Liver (tissue), 9 donors: ENCODE results near the gene WLS. TPM values are rescaled to one million over a fixed set of nuclear protein-coding genes. Genes with fewer than 3 reads are reported as not detected.

Experiments used
- DNase-seq: peaks from one replicate; pipeline ENCODE4 v3.0.0-alpha.2; 2017; ENCODE audit warnings: low spot score
- H3K27ac ChIP-seq, 2 donors: one replicate each; pipeline ENCODE4 v1.7.0; 2013; ENCODE audit warnings: inconsistent platforms in 2 of 2, low read length in 2 of 2, control low read depth in 1 of 2, low read depth in 1 of 2, mild to moderate bottlenecking in 1 of 2
- H3K27me3 ChIP-seq, 4 donors: one replicate each; pipeline versions ENCODE4 v1.6.1 to v1.7.0; 2013; ENCODE audit warnings: low read length in 3 of 4, inconsistent platforms in 1 of 4, mild to moderate bottlenecking in 1 of 4, moderate library complexity in 1 of 4; ENCODE audit not compliant: control insufficient read depth in 4 of 4, insufficient read depth in 4 of 4
- H3K36me3 ChIP-seq, 4 donors: one replicate each; pipeline versions ENCODE4 v1.6.1 to v1.7.0; 2013; ENCODE audit warnings: low read length in 3 of 4, mild to moderate bottlenecking in 3 of 4, low read depth in 1 of 4, moderate library complexity in 1 of 4; ENCODE audit not compliant: control insufficient read depth in 4 of 4, insufficient read depth in 3 of 4
- H3K4me1 ChIP-seq, 4 donors: one replicate each; pipeline versions ENCODE4 v1.6.1 to v1.7.0; 2013; ENCODE audit warnings: low read length in 3 of 4, mild to moderate bottlenecking in 3 of 4, moderate library complexity in 1 of 4; ENCODE audit not compliant: control insufficient read depth in 4 of 4, insufficient read depth in 4 of 4
- H3K4me3 ChIP-seq, 3 donors: one replicate each; pipeline versions ENCODE4 v1.6.1 to v1.7.0; 2013; ENCODE audit warnings: low read length in 3 of 3, control low read depth in 1 of 3, low read depth in 1 of 3, mild to moderate bottlenecking in 1 of 3
- H3K9ac ChIP-seq, 2 donors: one replicate each; pipeline ENCODE4 v1.7.0; 2013; ENCODE audit warnings: low read length in 2 of 2, mild to moderate bottlenecking in 2 of 2, moderate library complexity in 2 of 2, control low read depth in 1 of 2, low read depth in 1 of 2
- H3K9me3 ChIP-seq, 4 donors: one replicate each; pipeline versions ENCODE4 v1.6.1 to v1.7.0; 2013; ENCODE audit warnings: low read length in 3 of 4; ENCODE audit not compliant: control insufficient read depth in 4 of 4
- CTCF ChIP-seq: fragments of 150-350 bp; IDR thresholded peaks from 2 replicates; pipeline ENCODE4 v1.5.1; 2017; ENCODE audit warnings: improper control_type of control experiment, low read depth, low read length; ENCODE audit not compliant: missing input control
- EGR1 ChIP-seq, 2 donors: IDR thresholded peaks; 2 replicates each; pipeline ENCODE4 v1.6.1; 2016 to 2018; ENCODE audit warnings: antibody characterized with exemption in 2 of 2, low read depth in 2 of 2
- FOXA1 ChIP-seq: IDR thresholded peaks from 2 replicates; pipeline ENCODE4 v1.6.1; 2016; ENCODE audit warnings: antibody characterized with exemption
- FOXA2 ChIP-seq: IDR thresholded peaks from 2 replicates; pipeline ENCODE4 v1.6.1; 2016; ENCODE audit warnings: antibody characterized with exemption
- GABPA ChIP-seq, 2 donors: IDR thresholded peaks in 1 of 2; conservative IDR thresholded peaks in 1 of 2; 2 replicates each; pipeline ENCODE4 v1.6.1; 2016; ENCODE audit warnings: antibody characterized with exemption in 2 of 2, mild to moderate bottlenecking in 1 of 2, moderate library complexity in 1 of 2
- HNF4A ChIP-seq, 2 donors: conservative IDR thresholded peaks; 2 replicates each; pipeline ENCODE4 v1.6.1; 2016; ENCODE audit warnings: antibody characterized with exemption in 2 of 2, mild to moderate bottlenecking in 2 of 2
- HNF4G ChIP-seq: IDR thresholded peaks from 2 replicates; pipeline ENCODE4 v1.6.1; 2016; ENCODE audit warnings: antibody characterized with exemption
- JUND ChIP-seq, 2 donors: IDR thresholded peaks; 2 replicates each; pipeline ENCODE4 v1.6.1; 2016; ENCODE audit warnings: antibody characterized with exemption in 2 of 2
- NR2F2 ChIP-seq: IDR thresholded peaks from 2 replicates; pipeline ENCODE4 v1.6.1; 2016; ENCODE audit warnings: antibody characterized with exemption
- RXRA ChIP-seq, 2 donors: IDR thresholded peaks; 2 replicates each; pipeline ENCODE4 v1.6.1; 2017 to 2018; ENCODE audit warnings: antibody characterized with exemption in 2 of 2, mild to moderate bottlenecking in 1 of 2
- SP1 ChIP-seq: IDR thresholded peaks from 2 replicates; pipeline ENCODE4 v1.6.1; 2018; ENCODE audit warnings: antibody characterized with exemption, mild to moderate bottlenecking
- TAF1 ChIP-seq: conservative IDR thresholded peaks from 2 replicates; pipeline ENCODE4 v1.6.1; 2016; ENCODE audit warnings: antibody characterized with exemption, mild to moderate bottlenecking
- YY1 ChIP-seq: IDR thresholded peaks from 2 replicates; pipeline ENCODE4 v1.6.1; 2016; ENCODE audit warnings: antibody characterized with exemption, mild to moderate bottlenecking
- WGBS: extraction: QIAGEN DNeasy Blood & Tissue Kit; methylation state at CpG from one replicate; pipeline ENCODE4 v1.1.7; 2013; 5-methylcytosine and 5-hydroxymethylcytosine counted together
- polyA plus RNA-seq, 2 donors: library from polyadenylated mRNA; stranded (reverse) in 1 of 2; unstranded in 1 of 2; fragments of 200-250 nt in 1 of 2; fragments of >200 nt in 1 of 2; fragmentation: Nextera tagmentation in 1 of 2; extraction: Ambion mirVana in 1 of 2; gene quantifications; one replicate each; pipeline versions ENCODE4 v1.2.1 to v1.2.3, GENCODE V29; 2013 to 2015
- total RNA-seq, 2 donors: library from RNA; depleted of rRNA; stranded (reverse); fragments of >200 nt; gene quantifications; one replicate each; pipeline ENCODE4 v1.2.3, GENCODE V29; 2014
- TF ChIP-seq, protein P1 (sequence below): IDR thresholded peaks from 2 replicates; pipeline ENCODE4 v1.6.1; 2016; ENCODE audit warnings: antibody characterized with exemption
- TF ChIP-seq, protein P2 (sequence below): IDR thresholded peaks from 2 replicates; pipeline ENCODE4 v1.6.1; 2016; ENCODE audit warnings: antibody characterized with exemption
- TF ChIP-seq, protein P3 (sequence below): IDR thresholded peaks from 2 replicates; pipeline ENCODE4 v1.6.1; 2016; ENCODE audit warnings: antibody characterized with exemption
- donor health status: healthy.
- donor health status: healthy.
- donor health status: healthy.
- donor health status: healthy.
- donor health status: healthy.

WLS gene
- total and polyA plus RNA-seq, 4 donors = 3.2 to 12.5 (median 7.7) TPM

- TF ChIP-seq, protein P1, sequence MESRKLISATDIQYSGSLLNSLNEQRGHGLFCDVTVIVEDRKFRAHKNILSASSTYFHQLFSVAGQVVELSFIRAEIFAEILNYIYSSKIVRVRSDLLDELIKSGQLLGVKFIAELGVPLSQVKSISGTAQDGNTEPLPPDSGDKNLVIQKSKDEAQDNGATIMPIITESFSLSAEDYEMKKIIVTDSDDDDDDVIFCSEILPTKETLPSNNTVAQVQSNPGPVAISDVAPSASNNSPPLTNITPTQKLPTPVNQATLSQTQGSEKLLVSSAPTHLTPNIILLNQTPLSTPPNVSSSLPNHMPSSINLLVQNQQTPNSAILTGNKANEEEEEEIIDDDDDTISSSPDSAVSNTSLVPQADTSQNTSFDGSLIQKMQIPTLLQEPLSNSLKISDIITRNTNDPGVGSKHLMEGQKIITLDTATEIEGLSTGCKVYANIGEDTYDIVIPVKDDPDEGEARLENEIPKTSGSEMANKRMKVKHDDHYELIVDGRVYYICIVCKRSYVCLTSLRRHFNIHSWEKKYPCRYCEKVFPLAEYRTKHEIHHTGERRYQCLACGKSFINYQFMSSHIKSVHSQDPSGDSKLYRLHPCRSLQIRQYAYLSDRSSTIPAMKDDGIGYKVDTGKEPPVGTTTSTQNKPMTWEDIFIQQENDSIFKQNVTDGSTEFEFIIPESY = no peak
- no peak for TF ChIP-seq YY1
- TF ChIP-seq GABPA (IDR thresholded peaks at IDR 0.05 in 1 of 2, conservative IDR thresholded peaks at IDR 0.05 in 1 of 2) = no peak
- TF ChIP-seq FOXA2 = no peak
- TF ChIP-seq, protein P2, sequence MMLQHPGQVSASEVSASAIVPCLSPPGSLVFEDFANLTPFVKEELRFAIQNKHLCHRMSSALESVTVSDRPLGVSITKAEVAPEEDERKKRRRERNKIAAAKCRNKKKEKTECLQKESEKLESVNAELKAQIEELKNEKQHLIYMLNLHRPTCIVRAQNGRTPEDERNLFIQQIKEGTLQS = no peak
- no peak for TF ChIP-seq CTCF
Measured at GRCh38 chr1:68093737-68094136, 138.6 kb downstream of the WLS start (continued).

DNA sequence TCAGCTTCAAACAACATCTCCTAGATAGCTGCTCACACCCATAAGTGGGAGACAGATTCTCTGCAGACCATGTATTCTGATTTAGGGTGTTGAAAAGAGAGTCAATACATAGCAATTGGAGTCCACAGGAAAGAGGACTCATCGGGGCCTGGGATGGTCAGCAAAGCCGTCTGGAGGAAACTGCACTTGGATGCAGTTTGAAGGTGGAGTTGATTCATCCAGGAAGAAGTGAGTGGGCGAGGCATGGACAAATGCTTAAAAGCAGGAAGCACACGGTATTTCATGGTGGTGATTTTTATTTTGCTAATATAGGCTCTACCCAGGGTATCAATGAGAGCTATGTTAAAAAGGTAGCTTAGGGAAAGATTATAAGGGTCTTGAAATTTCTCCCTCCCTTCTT is 145.1 kb downstream of the WLS start:
- no peaks in the 10 kb centered on the region for H3K27me3 ChIP-seq
- 89% methylated on average over 4 of the region's 4 CpGs for WGBS
- no peak for TF ChIP-seq NR2F2
- TF ChIP-seq TAF1 = no peak
- TF ChIP-seq FOXA1 = no peak
- no peak for TF ChIP-seq RXRA (IDR thresholded peaks at IDR 0.05)
- TF ChIP-seq, protein P3, sequence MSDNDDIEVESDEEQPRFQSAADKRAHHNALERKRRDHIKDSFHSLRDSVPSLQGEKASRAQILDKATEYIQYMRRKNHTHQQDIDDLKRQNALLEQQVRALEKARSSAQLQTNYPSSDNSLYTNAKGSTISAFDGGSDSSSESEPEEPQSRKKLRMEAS = no peak
- TF ChIP-seq JUND (IDR thresholded peaks at IDR 0.05) = no peak
- no peak for TF ChIP-seq FOXA2
- TF ChIP-seq, protein P1 = no peak
- no peak for TF ChIP-seq HNF4G
- no peak for DNase-seq
- no peak overlapping the region for H3K27ac ChIP-seq
- H3K9ac ChIP-seq = no peak overlapping the region
- no peaks in the 10 kb centered on the region for H3K9me3 ChIP-seq
- no peaks in the 10 kb centered on the region for H3K4me1 ChIP-seq
- H3K4me3 ChIP-seq = no peak overlapping the region
- H3K36me3 ChIP-seq = no peaks in the 10 kb centered on the region

- WGBS = 89% methylated on average over 1 of the region's 1 CpG
Measured at GRCh38 chr1:68085752-68086151, 146.6 kb downstream of the WLS start.

More at GRCh38 chr1:68085752-68086151, 146.6 kb downstream of the WLS start:
- Histone ChIP-seq H3K9ac (no peak overlapping the region), H3K9me3 (no peaks in the 10 kb centered on the region), H3K36me3 (no peaks in the 10 kb centered on the region), H3K27me3 (no peaks in the 10 kb centered on the region), H3K4me1 (no peaks in the 10 kb centered on the region), H3K27ac (no peak overlapping the region), H3K4me3 (no peak overlapping the region)
- no peak for DNase-seq
- no peak for TF ChIP-seq FOXA2
- TF ChIP-seq SP1 = no peak
- TF ChIP-seq YY1 = no peak
- no peak for TF ChIP-seq FOXA1
- no peak for TF ChIP-seq RXRA (IDR thresholded peaks at IDR 0.05)
- no peak for TF ChIP-seq EGR1 (IDR thresholded peaks at IDR 0.05; ENCODE audit: low read depth in 2 of 2)
- no peak for TF ChIP-seq NR2F2
- TF ChIP-seq, protein P2 = no peak
- no peak for TF ChIP-seq GABPA (IDR thresholded peaks at IDR 0.05 in 1 of 2, conservative IDR thresholded peaks at IDR 0.05 in 1 of 2)
- no peak for TF ChIP-seq CTCF
- TF ChIP-seq, protein P1 = no peak
- no peak for TF ChIP-seq TAF1
- no peak for TF ChIP-seq HNF4G
- no peak for TF ChIP-seq HNF4A (conservative IDR thresholded peaks at IDR 0.05)
- TF ChIP-seq, protein P3 = no peak
